NCI-H2107 treated with DMSO at 0.1 percent for 48 hours (cell line): ENCODE data around the gene SSU72.
A peak's percentile ranks its signal among the peaks of the same experiment; 100 is the strongest.
"Not testable (repeated sequence)": the region's sequence is repeated elsewhere in the genome, so short reads cannot be mapped to it uniquely, and the experiment has no call there.

Experiments
- DNase-seq: peaks from one replicate; lab custom pipeline; 2025; ENCODE audit not compliant: unreplicated experiment; lab: John Stamatoyannopoulos, UW

SSU72 gene

GRCh38 chr1:1529321-1529720, 45.3 kb downstream of the SSU72 start:
- DNase-seq, result no peak

GRCh38 chr1:1528301-1529267, 46.1 kb downstream of the SSU72 start:
- no peak for DNase-seq

GRCh38 chr1:1527092-1527816, 47.4 kb downstream of the SSU72 start:
- no peak for DNase-seq

GRCh38 chr1:1526476-1526875, 48.2 kb downstream of the SSU72 start:
- DNase-seq, result not testable (repeated sequence)

- not testable (repeated sequence) for DNase-seq
Measured at GRCh38 chr1:1524750-1525383, 49.8 kb downstream of the SSU72 start.

GRCh38 chr1:1523651-1524050, 51.0 kb downstream of the SSU72 start:
- not testable (repeated sequence) for DNase-seq

GRCh38 chr1:1523226-1523625, 51.4 kb downstream of the SSU72 start:
- DNase-seq, result not testable (repeated sequence)

GRCh38 chr1:1522536-1522935, 52.1 kb downstream of the SSU72 start:
- DNase-seq, result not testable (repeated sequence)

GRCh38 chr1:1521331-1521730, 53.3 kb downstream of the SSU72 start:
- DNase-seq, result no peak

GRCh38 chr1:1519805-1520505, 54.7 kb downstream of the SSU72 start:
- DNase-seq, result not testable (repeated sequence)

- DNase-seq, result not testable (repeated sequence)
Measured at GRCh38 chr1:1518621-1519007, 56.0 kb downstream of the SSU72 start.

GRCh38 chr1:1517973-1518620, 56.6 kb downstream of the SSU72 start:
- no peak for DNase-seq

GRCh38 chr1:1516923-1517322, 57.7 kb downstream of the SSU72 start:
- not testable (repeated sequence) for DNase-seq

GRCh38 chr1:1514376-1514775, 60.3 kb downstream of the SSU72 start:
- DNase-seq, result not testable (repeated sequence)

- not testable (repeated sequence) for DNase-seq
Measured at GRCh38 chr1:1513675-1514074, 61.0 kb downstream of the SSU72 start.

GRCh38 chr1:1512425-1512824, 62.2 kb downstream of the SSU72 start:
- DNase-seq, result not testable (repeated sequence)

- peak; percentile 22 for DNase-seq
Measured at GRCh38 chr1:1511533-1512285, 63.0 kb downstream of the SSU72 start, which contains the start of gene ATAD3A. Gene ATAD3A, plus strand, starts transcription at chr1:1512162. Its CDS starts 107 bp downstream, at chr1:1512269.

- DNase-seq, result no peak
Measured at GRCh38 chr1:1510912-1511532, 63.6 kb downstream of the SSU72 start.

- DNase-seq, result not testable (repeated sequence)
Measured at GRCh38 chr1:1509465-1509850, 65.2 kb downstream of the SSU72 start.
